GM18858 (cell line): ENCODE data around the gene PITRM1.

ENCODE experiments used
- ATAC-seq: cut with Tn5 transposase; IDR thresholded peaks from one replicate; pipeline ENCODE4 v1.9.1; 2021; ENCODE audit not compliant: unreplicated experiment

PITRM1 gene

GRCh38 chr10:3167611-3168330 is 4.8 kb downstream of the PITRM1 start:
- no peak for ATAC-seq

- ATAC-seq = no peak
These were observed 5.9 kb downstream of the PITRM1 start for GRCh38 chr10:3166496-3167290.

GRCh38 chr10:3165196-3165595 is 7.4 kb downstream of the PITRM1 start:
- no peak for ATAC-seq

GRCh38 chr10:3163879-3164278 is 8.7 kb downstream of the PITRM1 start:
- ATAC-seq = no peak

GRCh38 chr10:3162533-3162932 is 10.0 kb downstream of the PITRM1 start:
- ATAC-seq = no peak

- ATAC-seq = no peak
These were observed 13.4 kb downstream of the PITRM1 start for GRCh38 chr10:3159152-3159551.

GRCh38 chr10:3154666-3155065 is 17.9 kb downstream of the PITRM1 start:
- ATAC-seq = no peak

GRCh38 chr10:3152566-3152935 is 20.0 kb downstream of the PITRM1 start:
- ATAC-seq = no peak

GRCh38 chr10:3151889-3152565 is 20.6 kb downstream of the PITRM1 start:
- no peak for ATAC-seq

GRCh38 chr10:3150961-3151360 is 21.6 kb downstream of the PITRM1 start:
- ATAC-seq = no peak

- ATAC-seq = no peak
These were observed 22.2 kb downstream of the PITRM1 start for GRCh38 chr10:3150366-3150765.

- ATAC-seq = no peak
These were observed 22.7 kb downstream of the PITRM1 start for GRCh38 chr10:3149918-3150317.

- no peak for ATAC-seq
These were observed 23.6 kb downstream of the PITRM1 start for GRCh38 chr10:3148994-3149393.

- ATAC-seq = no peak
These were observed 24.5 kb downstream of the PITRM1 start for GRCh38 chr10:3148041-3148440.

GRCh38 chr10:3147117-3147820 is 25.3 kb downstream of the PITRM1 start:
- ATAC-seq = no peak

GRCh38 chr10:3146289-3146688 is 26.3 kb downstream of the PITRM1 start:
- no peak for ATAC-seq

GRCh38 chr10:3145366-3145765 is 27.2 kb downstream of the PITRM1 start:
- no peak for ATAC-seq

GRCh38 chr10:3143791-3144434 is 28.7 kb downstream of the PITRM1 start:
- ATAC-seq = no peak

- ATAC-seq = no peak
These were observed 29.2 kb downstream of the PITRM1 start for GRCh38 chr10:3143366-3143765.

GRCh38 chr10:3142146-3142875 is 30.3 kb downstream of the PITRM1 start:
- ATAC-seq = no peak
